B cell (primary cell): ENCODE data around the gene MYDGF.

Experiments
- CTCF ChIP-seq: fragments of 200-600 bp; IDR thresholded peaks from one replicate; pipeline ENCODE4 v1.8.0; 2022; ENCODE audit warnings: antibody characterized with exemption, mild to moderate bottlenecking
- EZH2 ChIP-seq: IDR thresholded peaks from 2 replicates; pipeline ENCODE4 v1.6.1; 2012; ENCODE audit warnings: borderline replicate concordance, low read depth, mild to moderate bottlenecking, moderate library complexity, low read length; ENCODE audit not compliant: insufficient read depth, poor library complexity, severe bottlenecking

GRCh38 chr19:4701557-4701956 is 31.4 kb upstream of the MYDGF start:
- no peak for TF ChIP-seq CTCF
- no peak for TF ChIP-seq EZH2
